LoVo (cell line): Measurements from ENCODE around the gene IRAG1.
A peak's percentile ranks its signal among the peaks of the same experiment; 100 is the strongest.
"Not testable (repeated sequence)": the region's sequence is repeated elsewhere in the genome, so short reads cannot be mapped to it uniquely, and the experiment has no call there.

ENCODE experiments used
- DNase-seq: peaks from one replicate; pipeline ENCODE4 v3.0.0-alpha.2; 2016; ENCODE audit warnings: low spot score

The IRAG1 gene

GRCh38 chr11:10708131-10708530, 14.6 kb upstream of the IRAG1 start:
- no peak for DNase-seq

DNA sequence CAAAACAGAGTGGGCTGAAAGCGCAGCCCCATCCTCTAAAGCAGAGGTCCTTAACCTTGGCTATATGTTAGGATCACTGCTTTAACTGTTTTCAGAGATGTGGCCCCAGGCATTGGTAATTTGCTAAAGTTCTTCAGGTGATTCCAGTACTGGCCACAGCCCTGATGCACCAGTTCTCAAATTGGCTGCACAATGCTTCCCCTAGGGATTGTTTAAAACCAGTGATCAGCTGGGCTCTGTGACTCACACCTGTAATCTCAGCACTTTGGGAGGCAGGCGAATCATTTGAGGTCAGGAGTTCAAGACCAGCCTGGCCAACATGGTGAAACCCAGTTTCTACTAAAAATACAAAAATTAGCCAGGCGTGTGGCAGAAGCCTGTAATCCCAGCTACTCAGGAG, 8.4 kb upstream of the IRAG1 start:
- DNase-seq, result no peak

DNA sequence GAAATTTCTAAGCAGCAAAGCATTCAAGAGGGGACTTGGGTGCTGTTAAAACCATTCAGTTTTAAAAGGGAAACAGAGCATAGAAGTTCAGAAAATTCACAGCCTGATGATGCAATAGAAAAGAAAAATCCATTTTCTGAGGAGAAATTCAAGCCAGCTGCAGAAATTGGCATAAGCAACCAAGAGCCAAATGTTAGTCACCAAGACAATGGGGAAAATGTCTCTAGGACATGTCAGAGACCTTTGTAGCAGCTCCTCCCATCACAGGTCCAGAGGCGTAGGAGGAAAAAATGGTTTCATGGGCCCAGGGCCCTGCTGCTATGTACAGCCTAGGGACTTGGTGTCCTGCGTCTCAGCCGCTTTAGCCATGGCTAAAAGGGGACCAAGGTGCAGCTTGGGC, 5.5 kb upstream of the IRAG1 start:
- no peak for DNase-seq

GRCh38 chr11:10697323-10697620, 3.7 kb upstream of the IRAG1 start:
- DNase-seq, result no peak

DNA sequence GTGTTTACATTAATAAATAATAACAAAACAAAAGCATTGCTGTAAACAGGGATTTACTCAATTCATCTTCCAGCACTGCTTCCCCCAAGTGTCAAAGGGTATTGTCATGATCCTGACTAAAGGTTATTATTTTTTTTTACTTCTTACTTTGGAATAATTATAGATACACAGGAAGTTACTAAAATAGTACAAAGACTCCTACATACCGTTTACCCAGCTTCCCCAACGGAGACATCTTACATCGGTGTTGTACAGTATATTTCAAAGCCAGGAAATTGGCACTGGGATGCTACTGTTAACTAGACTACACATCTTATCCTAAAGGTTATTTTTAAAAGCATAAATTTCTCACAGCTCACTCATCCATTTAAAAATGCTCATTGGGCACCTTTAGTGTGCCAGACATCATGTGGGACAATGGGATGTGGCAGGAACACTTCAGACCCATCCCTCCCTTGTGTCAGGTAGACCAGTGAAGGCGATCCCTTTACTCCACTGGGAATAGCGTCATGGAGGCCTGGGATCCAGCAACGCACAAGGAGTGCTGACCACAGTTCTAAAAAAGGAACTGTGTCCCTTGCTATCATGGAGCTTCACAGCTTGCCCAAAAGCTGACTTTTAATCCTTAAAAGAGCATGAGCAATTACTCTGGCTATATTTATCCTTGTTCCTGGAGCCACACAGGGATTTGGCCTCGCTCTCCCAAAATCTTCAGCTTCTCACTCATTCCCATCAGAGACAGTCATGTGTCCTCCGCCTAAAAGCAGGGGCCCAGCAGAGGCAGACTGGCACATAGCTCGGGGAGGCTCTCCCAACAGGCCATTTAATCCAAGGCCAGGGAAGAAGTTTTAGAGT, 3.1 kb upstream of the IRAG1 start:
- DNase-seq, result no peak

DNA sequence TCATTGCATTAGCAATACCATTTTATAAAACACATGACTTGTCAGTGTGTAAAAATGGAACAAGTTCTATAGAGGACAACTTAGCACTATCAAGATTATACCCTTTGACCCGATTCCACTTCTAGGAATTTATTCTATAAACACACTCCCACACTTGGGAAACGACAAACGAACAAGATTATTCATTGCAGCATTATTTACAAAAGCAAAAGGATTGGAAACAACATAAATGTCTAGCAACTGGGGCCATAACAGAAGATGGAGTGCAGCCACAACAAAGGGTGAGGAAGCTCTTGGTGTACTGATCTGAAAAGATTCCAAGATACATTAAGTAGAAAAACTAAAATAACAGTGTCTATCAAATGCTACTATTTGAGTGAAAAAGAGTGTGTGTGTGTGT, 2.3 kb upstream of the IRAG1 start:
- DNase-seq, result no peak

DNA sequence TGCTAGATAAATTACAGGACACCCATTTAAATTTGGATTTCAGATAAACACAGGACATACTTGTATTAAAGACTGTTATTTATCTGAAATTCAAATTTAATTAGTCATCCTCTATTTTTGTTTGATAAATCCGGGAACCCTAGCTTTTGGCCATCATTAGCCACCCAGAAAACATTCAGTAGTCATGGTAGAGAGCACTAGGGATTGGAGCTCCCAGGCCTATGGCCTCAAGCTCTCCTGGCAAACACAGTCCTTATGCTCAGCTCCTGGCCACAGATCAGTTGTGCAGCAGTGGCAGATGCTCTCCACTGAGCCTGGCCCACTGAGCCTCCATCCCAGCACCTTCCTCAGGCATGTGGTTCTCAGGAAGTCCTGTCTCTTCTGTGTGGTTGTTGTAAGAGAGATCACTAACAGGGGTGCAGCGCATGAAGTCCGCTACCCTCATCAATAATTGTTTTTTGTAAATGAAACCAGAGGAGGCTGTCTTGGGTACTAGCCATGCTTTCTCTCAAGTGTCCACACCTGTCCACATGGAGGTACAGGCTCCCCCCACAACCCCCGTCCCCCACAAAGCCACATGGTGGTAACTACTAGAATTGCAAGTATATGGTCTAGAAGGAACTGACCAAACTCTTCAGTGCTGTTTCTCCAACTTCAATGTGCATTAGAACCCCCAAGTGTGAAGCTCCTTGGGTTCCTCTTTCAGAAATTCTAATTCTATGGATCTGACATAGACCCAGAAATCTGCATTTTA, 1.1 kb upstream of the IRAG1 start:
- no peak for DNase-seq

- DNase-seq, result no peak
These were observed 932 bp downstream of the IRAG1 start for GRCh38 chr11:10692531-10693115.

GRCh38 chr11:10688401-10688800, 5.2 kb downstream of the IRAG1 start:
- DNase-seq, result peak; percentile 39

- DNase-seq, result no peak
These were observed 7.2 kb downstream of the IRAG1 start for GRCh38 chr11:10686311-10686710.

DNA sequence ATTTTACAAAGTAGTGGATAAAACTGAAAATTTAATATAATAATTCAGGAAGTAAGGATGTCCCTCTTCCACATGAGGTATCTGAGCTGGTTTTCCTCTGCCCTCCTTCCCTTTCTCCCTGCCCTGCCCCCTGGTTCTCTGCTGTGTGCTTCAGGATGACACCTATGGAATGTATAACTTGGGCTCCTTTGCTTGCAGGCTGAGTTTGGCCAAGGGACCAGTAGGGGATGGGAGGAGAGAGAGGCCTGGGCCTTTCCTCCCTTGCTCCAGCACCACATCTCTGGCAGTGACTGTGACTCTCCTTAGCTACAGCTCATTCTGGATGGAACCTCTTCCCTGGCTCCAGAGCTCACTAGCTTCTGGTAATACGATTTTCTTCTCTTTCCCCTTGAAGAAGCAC, 10.1 kb downstream of the IRAG1 start:
- DNase-seq, result no peak

GRCh38 chr11:10680956-10681487, 12.5 kb downstream of the IRAG1 start:
- DNase-seq, result no peak

DNA sequence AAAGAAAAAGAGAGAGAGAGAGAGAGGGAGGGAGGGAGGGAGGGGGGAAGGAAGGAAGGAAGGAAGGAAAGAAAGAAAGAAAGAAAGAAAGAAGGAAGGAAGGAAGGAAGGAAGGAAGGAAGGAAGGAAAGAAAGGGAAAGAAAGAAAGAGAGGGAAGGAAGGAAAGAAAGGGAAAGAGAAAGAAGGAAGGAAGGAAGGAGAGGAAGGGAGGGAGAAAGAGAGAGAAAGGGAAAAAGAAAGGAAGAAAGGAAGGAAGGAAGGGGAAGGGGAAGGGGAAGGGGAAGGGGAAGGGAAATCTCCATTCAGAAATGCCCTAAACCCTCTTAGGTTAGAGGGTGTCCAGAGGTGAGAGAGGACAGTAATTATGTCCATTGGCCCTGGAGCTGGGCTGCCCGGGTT, 13.3 kb downstream of the IRAG1 start:
- DNase-seq, result not testable (repeated sequence)

- DNase-seq, result no peak
These were observed 13.9 kb downstream of the IRAG1 start for GRCh38 chr11:10679644-10680043.

DNA sequence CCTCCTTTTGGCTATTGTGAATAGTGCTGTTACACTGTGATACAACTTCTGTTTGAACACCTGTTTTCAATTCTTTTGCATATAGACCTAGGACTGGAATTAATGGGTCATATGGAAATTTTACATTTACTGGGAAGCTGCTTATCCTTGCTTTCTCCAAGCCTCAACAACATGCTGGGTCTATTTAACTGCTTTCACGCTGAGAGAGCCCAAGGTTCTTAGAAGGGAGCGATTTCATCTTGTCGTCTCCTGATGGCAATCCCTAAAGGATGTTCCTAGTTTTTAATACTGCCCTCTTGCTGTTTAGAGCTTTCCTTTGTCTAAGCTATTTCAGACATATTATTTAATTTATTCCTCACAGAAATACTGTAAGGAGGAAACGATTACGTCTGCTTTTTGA, 15.5 kb downstream of the IRAG1 start:
- no peak for DNase-seq

- no peak for DNase-seq
These were observed 16.6 kb downstream of the IRAG1 start for GRCh38 chr11:10676919-10677318.

DNA sequence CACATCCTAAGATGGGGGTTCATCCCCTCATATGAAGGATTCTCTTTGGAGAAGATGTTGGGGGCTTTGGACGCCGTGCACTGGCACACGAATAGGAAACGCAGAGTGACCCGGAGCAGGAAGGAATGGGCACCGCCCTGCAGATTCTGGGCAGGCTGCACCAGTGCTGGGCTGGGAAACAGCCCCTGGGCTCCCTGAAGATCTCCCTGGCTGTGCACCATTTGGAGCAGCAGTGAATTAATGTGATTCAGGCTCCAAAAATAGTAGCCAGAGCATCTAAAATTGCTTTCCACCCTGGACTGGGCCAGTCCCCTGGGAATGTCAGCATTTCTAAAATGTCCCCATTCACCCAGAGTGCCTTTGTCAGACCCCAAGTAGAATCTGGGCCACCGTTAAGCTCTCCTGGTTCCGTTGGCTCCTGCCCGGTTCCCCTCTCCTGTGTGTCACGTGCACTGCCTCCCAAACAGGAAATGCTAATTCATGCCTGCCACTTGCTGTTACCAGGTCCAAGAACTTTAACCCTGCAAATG, 18.6 kb downstream of the IRAG1 start:
- no peak for DNase-seq

DNA sequence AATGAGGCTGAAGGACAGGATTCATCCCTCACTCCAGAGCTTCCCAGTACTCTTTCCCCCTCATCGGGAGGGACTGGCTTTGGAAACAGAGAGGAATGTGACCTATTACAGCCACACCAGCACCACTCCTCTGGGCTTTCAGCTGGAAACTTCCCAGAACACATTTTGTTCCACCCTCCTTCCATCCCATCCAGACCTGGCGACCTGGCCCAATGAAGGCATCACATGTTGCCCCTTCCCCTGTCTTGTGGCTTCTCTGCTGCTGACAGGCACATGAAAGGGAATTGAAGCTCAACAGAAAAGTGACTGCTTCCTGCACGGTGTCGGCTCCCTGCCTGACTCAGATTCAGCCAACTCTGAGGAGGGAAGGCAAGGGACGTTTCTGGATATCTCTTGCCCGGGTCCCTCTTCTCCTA, 19.1 kb downstream of the IRAG1 start:
- DNase-seq, result no peak

DNA sequence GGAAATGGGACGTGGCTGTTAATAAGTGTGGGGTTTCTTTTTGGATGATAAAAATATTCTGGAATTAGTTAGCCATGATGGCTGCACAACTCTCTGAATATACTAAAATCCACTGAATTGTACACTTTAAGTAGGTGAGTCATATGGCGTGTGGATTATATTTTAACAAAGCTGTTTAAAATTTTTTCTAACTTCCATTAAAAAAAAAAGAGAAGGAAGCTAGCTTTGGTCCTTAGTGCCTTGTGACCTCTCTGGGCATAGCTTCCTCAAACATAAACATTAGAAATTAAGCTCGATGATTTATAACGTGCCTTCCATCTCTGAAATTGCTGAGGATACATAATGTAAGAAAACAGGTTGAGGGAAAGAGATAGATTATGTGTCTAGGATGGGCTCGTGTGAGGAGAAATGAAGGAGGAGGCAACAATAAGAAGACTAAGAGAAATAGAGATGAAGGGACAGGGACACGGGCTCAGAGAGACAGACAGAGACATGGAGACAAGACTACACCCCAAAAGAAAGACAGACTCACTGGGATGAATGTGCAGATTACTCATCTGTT, 20.0 kb downstream of the IRAG1 start:
- no peak for DNase-seq

DNA sequence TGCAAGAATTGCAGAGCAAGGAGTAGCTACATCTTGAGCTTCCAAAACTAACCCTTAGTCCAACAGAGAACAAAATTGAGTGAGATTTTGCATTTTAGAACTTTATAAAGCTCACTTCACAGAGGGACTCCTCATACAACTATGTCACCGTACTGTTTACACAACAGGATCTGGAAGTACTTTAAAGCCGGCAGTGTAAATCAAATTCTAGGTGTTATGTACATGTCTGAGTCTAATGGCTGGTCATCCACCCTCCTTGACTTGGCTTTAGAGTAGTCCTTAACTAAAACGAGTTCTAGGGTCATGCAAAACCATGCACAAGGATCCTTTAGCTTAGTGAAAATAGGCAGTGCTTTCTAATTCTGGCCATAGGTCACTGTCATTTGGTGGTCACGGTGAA, 23.5 kb downstream of the IRAG1 start:
- no peak for DNase-seq

- peak; percentile 63 for DNase-seq
These were observed 24.1 kb downstream of the IRAG1 start for GRCh38 chr11:10669258-10670033.

GRCh38 chr11:10667521-10667885, 26.1 kb downstream of the IRAG1 start:
- DNase-seq, result peak; percentile 47
